HG03108 (cell line): ENCODE data around the gene POM121L12.

Source experiments
- ATAC-seq: cut with Tn5 transposase; IDR thresholded peaks from one replicate; pipeline ENCODE4 v1.9.1; 2021; ENCODE audit warnings: moderate library complexity; ENCODE audit not compliant: unreplicated experiment

Gene POM121L12

DNA sequence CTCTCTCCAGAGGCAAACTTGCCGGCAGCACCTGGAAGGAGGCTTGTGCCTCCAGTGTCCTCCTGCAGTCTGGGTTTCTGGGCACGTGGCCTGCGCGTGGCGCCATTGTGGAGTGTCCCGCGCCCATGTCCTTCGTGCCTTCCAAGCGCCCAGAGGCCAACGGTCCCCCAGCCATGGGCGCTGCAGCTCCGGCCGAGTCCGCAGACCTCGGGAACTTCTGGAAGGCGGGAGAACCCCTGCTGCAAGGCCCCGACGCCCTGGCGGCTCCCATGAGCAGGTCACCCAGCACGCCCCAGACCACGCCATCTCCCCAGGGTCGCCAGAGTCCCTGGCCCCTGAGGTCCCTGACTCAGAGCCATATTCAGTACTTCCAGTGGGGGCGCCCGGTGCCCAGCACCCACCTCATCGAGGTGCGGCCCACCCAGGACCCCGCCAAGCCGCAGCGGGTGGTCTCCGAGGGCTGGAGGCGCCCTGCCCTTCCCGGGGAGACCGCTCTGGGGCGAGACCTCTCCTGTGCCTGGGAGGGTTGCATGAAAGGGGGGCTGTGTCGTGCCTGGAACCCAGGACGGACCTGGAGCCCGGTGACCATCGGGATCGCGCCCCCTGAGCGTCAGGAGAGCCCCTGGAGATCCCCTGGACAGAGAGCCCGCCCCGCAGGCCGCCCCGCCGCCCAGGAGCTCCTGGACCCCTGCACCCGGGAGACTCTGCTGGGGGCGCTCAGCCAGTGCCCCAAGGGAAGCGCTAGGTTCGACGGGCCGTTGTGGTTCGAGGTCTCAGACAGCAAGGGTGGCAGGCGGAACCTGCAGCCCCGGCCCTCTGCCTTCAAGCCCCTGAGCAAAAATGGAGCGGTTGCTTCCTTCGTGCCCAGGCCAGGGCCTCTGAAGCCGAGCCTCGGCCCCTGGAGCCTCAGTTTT, at the start of gene POM121L12:
Gene POM121L12, plus strand, starts transcription at position 135 of the 914 bp plus-strand sequence. Its CDS starts 39 bp downstream, at position 174.
- ATAC-seq = no peak

DNA sequence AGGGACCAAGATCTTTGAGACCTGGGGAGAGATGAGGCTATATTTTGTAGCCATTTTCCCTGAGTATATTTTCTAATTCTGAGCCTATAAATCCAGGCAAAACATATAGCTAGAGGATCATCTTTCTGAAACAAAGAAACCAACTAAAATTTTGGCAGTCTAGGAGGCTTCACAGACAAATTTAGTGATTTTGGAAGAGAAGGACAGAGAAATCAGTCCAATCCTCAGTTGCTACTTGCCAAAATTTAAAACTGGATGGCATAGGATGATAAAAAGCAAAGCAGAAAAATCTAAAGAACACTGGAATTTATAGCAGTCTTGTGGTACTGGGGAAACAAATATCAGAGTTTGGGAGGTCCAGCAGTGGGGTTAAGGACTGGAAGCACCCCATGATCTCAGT, 43.4 kb upstream of the POM121L12 start:
- no peak for ATAC-seq

DNA sequence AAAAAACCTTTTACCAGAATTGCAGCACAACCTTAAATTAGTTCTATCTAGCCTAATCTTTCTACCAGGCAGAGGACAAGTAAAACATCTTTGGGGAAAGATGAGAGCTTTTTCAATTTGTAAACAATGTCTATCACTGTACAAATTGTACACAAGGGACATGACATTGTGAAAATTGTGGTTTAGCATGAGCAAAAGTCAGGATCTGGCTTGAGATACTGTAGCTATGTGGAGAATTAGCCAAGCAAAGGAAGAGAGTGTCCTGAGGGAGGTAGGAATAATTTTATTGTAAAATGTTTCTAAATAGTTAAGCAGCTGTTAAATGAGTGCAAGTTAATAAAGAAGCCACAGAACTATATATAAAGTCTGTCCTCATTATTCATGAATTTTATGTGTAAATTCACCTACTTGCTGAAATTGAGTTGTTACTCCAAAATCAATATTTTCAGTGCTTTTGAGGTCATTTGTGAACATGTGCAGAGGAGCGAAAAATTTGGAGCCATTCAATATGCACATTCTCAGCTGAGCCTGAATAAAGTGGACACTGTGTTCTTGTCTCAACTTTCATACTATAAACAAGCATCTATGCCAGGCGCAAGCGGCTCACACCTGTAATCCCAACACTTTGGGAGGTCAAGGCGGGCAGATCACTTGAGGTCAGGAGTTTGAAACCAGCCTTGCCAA, 42.8 kb upstream of the POM121L12 start:
- ATAC-seq = no peak

DNA sequence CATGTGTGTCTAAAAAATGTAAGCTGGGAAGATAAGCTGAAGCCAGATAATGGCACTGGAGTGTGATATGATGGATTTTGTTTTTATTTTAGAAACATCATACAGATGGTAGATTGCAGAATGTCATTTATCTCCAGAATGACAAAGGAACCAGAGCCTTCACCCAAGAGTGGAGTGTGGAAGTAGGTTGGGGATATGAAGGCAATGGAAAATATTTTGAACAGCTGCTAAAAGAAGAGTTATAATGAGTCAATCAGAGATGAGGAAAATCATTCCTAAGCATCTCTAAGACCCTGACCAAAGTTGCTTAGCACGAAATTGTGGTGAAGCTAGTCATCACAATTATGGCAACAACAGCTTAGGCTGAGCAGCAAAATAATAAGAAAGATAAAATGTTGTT, 39.8 kb upstream of the POM121L12 start:
- no peak for ATAC-seq

DNA sequence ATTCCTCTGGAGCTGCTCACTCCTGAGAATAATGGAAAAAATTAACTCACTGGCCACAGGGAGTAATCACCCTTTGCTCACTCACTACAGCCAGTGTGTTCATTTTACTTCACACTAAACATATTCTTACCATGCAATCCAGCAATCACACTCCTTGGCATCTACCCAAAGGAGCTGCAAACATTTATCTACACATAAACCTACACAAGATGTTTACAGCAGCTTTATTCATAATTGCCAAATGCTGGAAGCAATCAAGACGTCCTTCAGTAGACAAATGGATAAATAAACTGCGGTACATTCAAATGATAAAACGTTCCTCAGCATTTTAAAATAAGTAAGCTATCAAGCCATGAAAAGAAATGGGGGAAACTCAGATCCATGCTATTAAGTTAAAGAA, 34.2 kb upstream of the POM121L12 start:
- ATAC-seq = no peak

DNA sequence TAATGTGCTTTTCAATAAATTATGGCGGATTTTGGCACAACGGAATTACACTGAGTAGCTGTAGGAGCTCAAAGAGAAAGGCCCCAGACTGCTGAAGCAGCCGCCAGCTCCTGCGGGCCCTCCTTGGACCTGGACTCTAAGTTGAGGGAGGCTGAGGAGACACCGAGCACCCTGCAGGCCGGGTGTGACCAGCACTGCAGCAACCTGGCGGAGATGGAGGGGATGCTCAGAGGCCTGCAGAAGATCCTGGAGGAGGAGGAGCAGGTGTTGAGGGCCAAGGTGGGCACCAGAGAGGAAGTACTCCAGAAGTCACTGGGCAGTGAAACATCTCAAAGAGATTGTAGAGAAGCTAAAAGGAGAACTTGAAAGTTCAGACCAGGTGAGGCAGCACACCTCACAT, 33.0 kb upstream of the POM121L12 start:
- ATAC-seq = no peak

DNA sequence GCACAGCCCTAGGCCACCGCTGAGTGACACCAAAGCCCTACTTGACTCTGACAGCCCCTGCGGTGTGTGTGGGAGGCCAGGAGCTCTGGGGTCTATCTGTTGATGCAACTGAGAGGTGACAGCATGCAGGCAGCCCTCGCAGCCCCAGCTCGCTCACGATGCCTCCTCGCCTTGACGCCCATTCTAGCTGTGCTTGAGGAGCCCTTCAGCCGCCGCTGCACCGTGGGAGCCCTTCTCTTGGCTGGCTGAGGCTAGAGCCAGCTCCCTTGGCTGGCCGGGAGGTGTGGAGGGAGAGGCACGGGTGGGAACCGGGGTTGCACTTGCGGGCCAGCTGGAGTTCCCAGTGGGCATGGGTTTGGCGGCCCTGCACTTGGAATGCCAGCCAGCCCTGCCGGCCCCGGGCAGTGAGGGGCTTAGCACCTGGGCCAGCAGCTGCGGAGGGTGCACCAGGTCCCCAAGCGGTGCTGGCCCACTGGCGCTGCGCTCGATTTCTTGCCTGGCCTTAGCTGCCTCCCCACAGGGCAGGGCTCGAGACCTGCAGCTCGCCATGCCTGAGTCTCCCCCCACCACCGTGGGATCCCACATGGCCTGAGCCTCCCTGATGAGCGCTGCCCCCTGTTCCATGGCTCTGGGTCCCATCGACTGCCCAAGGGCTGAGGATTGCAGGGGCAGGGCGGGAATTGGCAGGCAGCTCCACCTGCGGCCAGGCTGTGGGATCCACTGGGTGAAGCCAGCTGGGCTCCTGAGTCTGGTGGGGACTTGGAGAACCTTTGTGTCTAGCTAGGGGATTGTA, 31.6 kb upstream of the POM121L12 start:
- ATAC-seq = no peak

DNA sequence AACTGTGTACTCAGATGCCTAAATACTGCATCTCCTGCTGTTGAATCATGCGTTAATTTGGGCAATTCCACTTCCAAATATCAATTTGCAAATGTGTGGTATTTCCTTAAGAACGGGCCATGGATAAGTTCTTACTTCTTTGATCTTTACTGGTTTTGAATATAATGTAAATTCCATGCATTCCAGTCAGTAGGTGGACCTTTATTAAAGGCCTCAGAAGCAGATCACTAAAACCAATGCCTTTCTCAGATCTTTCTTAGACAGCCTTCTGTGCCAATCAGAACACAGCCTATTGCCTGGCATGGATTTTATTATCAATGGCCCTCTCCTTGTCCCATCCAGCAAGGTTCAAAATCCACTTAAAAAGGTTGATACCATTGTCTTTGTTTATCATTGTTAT, 21.5 kb upstream of the POM121L12 start:
- no peak for ATAC-seq

DNA sequence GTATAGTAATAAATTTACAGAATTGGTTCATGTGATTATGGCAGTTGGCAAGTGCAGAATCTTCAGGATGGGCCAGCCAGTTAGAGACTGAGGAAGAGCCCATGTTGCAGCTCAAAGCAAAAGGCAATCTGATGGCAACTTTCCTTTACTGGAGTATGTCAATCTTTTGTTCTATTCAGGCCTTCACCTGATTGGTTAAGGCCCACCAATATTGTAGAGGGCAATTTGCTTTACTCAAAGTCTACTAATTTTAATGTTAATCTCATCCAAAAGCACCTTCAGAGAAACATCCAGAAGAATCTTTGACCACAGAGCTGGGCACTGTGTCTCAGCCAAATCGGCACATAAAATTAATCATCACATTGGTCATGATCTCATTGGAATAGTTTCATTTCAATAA, 20.0 kb upstream of the POM121L12 start:
- no peak for ATAC-seq

DNA sequence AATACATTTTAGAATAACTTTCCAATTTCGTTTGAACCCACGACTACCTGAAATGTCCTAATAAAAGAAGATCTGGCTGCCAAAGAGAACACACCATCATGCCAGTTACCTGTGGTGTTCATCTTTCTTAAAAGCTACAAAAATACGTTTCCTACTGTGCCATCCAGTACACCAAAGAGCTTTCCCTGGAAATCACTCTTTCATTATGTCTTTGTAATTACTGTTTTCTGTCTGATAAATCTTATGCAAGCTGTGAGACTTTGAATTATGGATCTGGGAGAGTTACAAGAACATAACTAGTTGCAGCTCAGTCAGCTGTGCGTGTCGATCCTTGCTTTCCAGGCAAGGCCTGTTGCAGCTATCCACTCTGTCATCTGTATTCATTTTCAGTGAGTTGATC, 12.5 kb upstream of the POM121L12 start:
- no peak for ATAC-seq

DNA sequence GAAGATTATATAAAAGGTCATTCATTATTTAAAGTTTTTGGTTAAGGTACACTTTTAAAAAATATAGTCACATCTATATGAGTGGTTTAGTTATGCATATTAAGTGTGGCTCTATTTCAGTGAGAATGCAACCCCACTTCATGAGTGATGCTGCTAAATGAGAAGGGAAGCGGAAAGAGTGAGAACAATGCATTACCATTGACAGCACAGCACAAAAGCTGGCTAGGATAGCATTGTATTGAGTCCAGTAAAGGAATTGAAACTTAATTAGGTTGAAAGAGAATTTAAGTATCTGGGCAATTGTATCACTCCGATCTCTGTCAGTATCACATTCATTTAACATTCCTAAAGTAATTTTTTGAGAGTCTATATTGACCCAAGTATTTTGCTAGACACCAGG, 13.2 kb downstream of the POM121L12 start:
- ATAC-seq = no peak

DNA sequence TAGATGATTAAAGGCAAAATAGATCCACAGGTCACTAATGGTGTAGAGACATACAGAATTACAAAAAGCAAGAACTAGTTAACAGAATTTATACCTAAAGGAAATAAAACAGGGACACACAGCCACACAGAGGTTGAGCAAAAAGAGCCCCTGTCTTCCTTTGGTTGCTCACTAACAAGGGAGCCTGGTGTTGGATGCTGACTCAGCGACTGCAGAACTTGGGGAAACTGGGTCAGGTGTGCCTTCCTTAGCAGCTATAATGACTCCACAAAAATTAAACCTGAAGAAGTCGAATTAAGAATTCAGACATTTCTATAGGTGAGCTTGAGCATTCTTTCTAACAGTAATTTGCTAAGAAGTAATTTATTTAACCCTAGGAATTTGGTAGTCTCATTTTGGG, 15.0 kb downstream of the POM121L12 start:
- ATAC-seq = no peak

DNA sequence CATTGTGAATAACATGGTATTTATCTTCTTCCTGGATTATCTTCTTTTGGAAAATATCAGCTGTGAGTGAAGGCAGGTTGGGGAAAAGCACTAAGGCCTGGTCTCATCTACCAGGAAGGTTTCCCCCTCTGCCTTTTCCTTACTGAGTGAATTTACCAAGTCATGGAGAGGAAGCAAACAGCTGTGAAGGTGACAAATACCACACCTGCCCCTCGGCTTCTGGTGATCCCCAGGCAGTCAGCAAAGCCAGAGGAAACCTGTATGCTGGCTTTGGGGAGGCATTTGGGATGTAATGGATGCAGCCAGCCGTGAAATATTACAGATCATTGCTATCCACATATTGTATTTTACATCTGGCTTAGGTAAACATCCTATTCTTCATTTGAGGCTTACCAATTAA, 24.2 kb downstream of the POM121L12 start:
- ATAC-seq = no peak

DNA sequence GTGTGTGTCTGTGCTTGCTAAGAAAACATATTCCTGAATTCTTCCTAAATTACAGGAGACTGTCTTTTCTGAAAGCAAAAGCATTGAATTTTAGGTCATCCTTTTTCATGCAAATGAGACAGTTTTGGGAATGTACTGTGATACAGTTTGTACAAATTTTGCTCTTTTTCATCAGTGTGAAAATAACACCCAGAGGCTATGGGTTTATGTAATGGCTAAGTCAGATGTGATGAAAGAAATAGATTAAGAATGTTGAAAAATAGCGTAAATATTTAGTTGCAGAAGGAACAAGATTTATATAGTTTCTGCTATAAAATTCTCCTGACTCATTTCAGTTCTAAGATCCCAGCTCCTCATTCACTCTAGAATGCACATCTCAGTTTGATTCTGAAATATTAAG, 24.6 kb downstream of the POM121L12 start:
- ATAC-seq = no peak

DNA sequence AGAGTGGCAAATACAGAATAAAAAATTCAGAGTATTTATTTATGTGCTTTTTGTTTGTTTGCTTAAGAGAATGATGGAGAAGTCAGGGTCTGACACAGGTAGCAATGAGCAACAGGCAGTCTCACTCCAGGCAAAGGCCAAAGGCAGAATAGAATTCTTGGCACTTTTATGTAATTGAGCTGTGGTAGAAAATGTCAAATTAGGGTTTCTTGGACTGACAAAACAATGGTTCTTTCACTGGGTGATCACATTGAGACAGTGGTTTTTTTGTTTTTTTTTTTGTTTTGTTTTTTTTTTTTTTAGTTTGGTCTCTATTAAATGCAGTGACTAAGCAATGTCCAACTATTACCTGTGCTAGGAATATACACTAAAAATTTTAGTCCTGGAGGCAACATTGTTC, 27.4 kb downstream of the POM121L12 start:
- ATAC-seq = no peak

DNA sequence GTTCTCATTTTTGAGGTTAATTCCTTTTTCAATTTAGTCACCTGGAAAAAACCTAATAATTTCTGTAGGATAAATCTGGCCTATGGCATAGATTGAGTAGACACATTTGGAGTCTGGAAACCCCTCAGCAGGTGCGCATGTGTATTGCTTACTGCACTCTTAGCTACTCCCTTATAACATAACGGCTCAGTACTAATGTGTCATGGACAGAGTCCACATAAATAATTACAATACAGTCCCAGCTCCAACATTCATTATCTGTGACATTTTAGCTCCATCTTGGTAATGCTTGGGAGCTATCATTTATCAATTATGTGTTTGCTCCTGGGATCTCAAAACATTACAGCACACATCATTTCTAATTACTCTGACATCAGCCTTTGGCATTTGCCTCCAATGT, 33.2 kb downstream of the POM121L12 start:
- ATAC-seq = no peak

DNA sequence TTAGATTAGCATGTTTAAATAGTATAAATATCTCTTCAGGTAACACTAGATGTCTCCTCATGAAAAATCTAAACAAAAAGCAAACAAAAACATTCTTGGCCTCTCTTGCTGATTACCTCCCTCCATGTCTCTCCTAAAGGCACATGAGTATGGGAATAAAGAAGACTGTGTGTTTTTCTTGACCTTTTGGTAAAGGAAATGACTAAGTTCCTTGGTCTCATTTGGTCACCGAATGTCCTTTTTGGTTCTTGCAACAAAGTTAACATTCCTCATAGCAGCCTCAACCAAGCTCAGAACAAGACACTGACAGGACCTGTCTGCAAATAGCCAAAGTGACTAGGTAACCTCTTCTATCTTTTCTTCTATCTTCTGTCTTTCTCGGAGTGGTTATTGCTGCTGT, 35.5 kb downstream of the POM121L12 start:
- no peak for ATAC-seq
